Astrocyte (in vitro differentiated cells and primary cell): Measurements from ENCODE around the gene ZNF773. TPM values are rescaled to one million over a fixed set of nuclear protein-coding genes. Genes with fewer than 3 reads are reported as not detected.

Experiments
- DNase-seq: peaks from one replicate; pipeline ENCODE4 v3.0.0-alpha.2; 2010; ENCODE audit warnings: low read depth
- FAIRE-seq: peaks from 2 replicates; lab custom pipeline; 2011; peaks lifted over from hg19 to GRCh38; lab: Jason Lieb, UNC
- H2AFZ ChIP-seq: 2 replicates; pipeline ENCODE4 v1.6.0; 2012; ENCODE audit warnings: low read depth, low read length, inconsistent platforms
- H3K27ac ChIP-seq: 2 replicates; pipeline ENCODE4 v1.5.1; 2011; ENCODE audit warnings: low read depth, low read length, inconsistent platforms
- H3K27me3 ChIP-seq: 2 replicates; pipeline ENCODE4 v1.6.0; 2011; ENCODE audit warnings: low read length, inconsistent platforms; ENCODE audit not compliant: insufficient read depth
- H3K36me3 ChIP-seq: 2 replicates; pipeline ENCODE4 v1.5.1; 2011; ENCODE audit warnings: low read length, inconsistent platforms; ENCODE audit not compliant: insufficient read depth
- H3K4me1 ChIP-seq: 2 replicates; pipeline ENCODE4 v1.5.1; 2011; ENCODE audit warnings: low read length, inconsistent platforms; ENCODE audit not compliant: insufficient read depth
- H3K4me2 ChIP-seq: 2 replicates; pipeline ENCODE4 v1.6.0; 2012; ENCODE audit warnings: low read length, inconsistent platforms
- H3K4me3 ChIP-seq: 2 replicates; pipeline ENCODE4 v1.5.1; 2011; ENCODE audit warnings: low read depth, mild to moderate bottlenecking, low read length, inconsistent platforms; ENCODE audit not compliant: insufficient read depth
- H3K79me2 ChIP-seq: 2 replicates; pipeline ENCODE4 v1.6.0; 2012; ENCODE audit warnings: mild to moderate bottlenecking, low read length, inconsistent platforms; ENCODE audit not compliant: insufficient read depth
- H3K9ac ChIP-seq: 2 replicates; pipeline ENCODE4 v1.6.0; 2012; ENCODE audit warnings: mild to moderate bottlenecking, low read length, inconsistent platforms
- H3K9me3 ChIP-seq: 2 replicates; pipeline ENCODE4 v1.5.1; 2012; ENCODE audit warnings: low read depth, mild to moderate bottlenecking, low read length, inconsistent platforms; ENCODE audit not compliant: insufficient read depth
- H4K20me1 ChIP-seq: 2 replicates; pipeline ENCODE4 v1.6.0; 2012; ENCODE audit warnings: low read length, inconsistent platforms; ENCODE audit not compliant: insufficient read depth
- H3K27ac Mint-ChIP-seq: one replicate; pipeline ENCODE4 v1.8.0; 2021; ENCODE audit warnings: mild to moderate bottlenecking, mixed read lengths; ENCODE audit not compliant: unreplicated experiment
- H3K27me3 Mint-ChIP-seq: one replicate; pipeline ENCODE4 v1.8.0; 2021; ENCODE audit warnings: low read depth, mixed read lengths; ENCODE audit not compliant: unreplicated experiment
- H3K36me3 Mint-ChIP-seq: one replicate; pipeline ENCODE4 v1.8.0; 2021; ENCODE audit warnings: low read depth, mixed read lengths; ENCODE audit not compliant: unreplicated experiment
- H3K4me1 Mint-ChIP-seq: one replicate; pipeline ENCODE4 v1.8.0; 2021; ENCODE audit warnings: low read depth, mixed read lengths; ENCODE audit not compliant: unreplicated experiment
- H3K4me3 Mint-ChIP-seq: one replicate; pipeline ENCODE4 v1.8.0; 2021; ENCODE audit warnings: mild to moderate bottlenecking, moderate library complexity, mixed read lengths; ENCODE audit not compliant: unreplicated experiment
- H3K9me3 Mint-ChIP-seq: one replicate; pipeline ENCODE4 v1.8.0; 2021; ENCODE audit warnings: mild to moderate bottlenecking, mixed read lengths; ENCODE audit not compliant: unreplicated experiment
- CTCF ChIP-seq: IDR thresholded peaks from 2 replicates; pipeline ENCODE4 v1.5.1; 2011; ENCODE audit warnings: low read depth, mild to moderate bottlenecking, inconsistent platforms, low read length, moderate library complexity; ENCODE audit not compliant: insufficient read depth
- EZH2 ChIP-seq: IDR thresholded peaks from 2 replicates; pipeline ENCODE4 v1.6.1; 2012; ENCODE audit warnings: mild to moderate bottlenecking, low read length, inconsistent platforms; ENCODE audit not compliant: insufficient read depth
- total RNA-seq: library from RNA; stranded (reverse); gene quantifications from 2 replicates; pipeline ENCODE4 v1.2.1, GENCODE V29; 2021

Gene ZNF773
- total RNA-seq, 1 donor from 2014 or later, result 11.4 TPM

GRCh38 chr19:57466489-57466888, 33.2 kb upstream of the ZNF773 start:
- no peak overlapping the region for H3K4me3 Mint-ChIP-seq

GRCh38 chr19:57473646-57474045, 26.1 kb upstream of the ZNF773 start:
- TF ChIP-seq EZH2, result no peak
- TF ChIP-seq CTCF, result no peak
- no peaks in the 10 kb centered on the region for H3K27me3 Mint-ChIP-seq
- no peak overlapping the region for H3K27ac Mint-ChIP-seq
- H3K4me1 ChIP-seq, result peaks cover 4% of the 10 kb centered on the region
- no peaks in the 10 kb centered on the region for H3K27me3 ChIP-seq
- H3K4me2 ChIP-seq, result no peak overlapping the region
- H2AFZ ChIP-seq, result no peak overlapping the region
- H3K4me3 Mint-ChIP-seq, result no peak overlapping the region
- H3K4me3 ChIP-seq, result no peak overlapping the region
- DNase-seq (peak; percentile 15), FAIRE-seq (no peak)
- peaks cover 25% of the 10 kb centered on the region for H3K79me2 ChIP-seq
- no peak overlapping the region for H3K27ac ChIP-seq
- H3K9me3 ChIP-seq, result peaks cover 59% of the 10 kb centered on the region
- H3K9ac ChIP-seq, result no peak overlapping the region
- H3K36me3 Mint-ChIP-seq, result peaks cover 72% of the 10 kb centered on the region
- H4K20me1 ChIP-seq, result no peaks in the 10 kb centered on the region
- H3K4me1 Mint-ChIP-seq, result peaks cover 9% of the 10 kb centered on the region
- peaks cover 80% of the 10 kb centered on the region for H3K9me3 Mint-ChIP-seq
- H3K36me3 ChIP-seq, result peaks cover 21% of the 10 kb centered on the region

More at GRCh38 chr19:57466489-57466888, 33.2 kb upstream of the ZNF773 start:
- no peaks in the 10 kb centered on the region for H3K36me3 ChIP-seq
- H3K4me1 ChIP-seq, result no peaks in the 10 kb centered on the region
- H3K4me3 ChIP-seq, result no peak overlapping the region
- no peaks in the 10 kb centered on the region for H3K79me2 ChIP-seq
- H3K27me3 ChIP-seq, result no peaks in the 10 kb centered on the region
- H3K27ac Mint-ChIP-seq, result no peak overlapping the region
- no peak overlapping the region for H2AFZ ChIP-seq
- TF ChIP-seq CTCF (no peak), EZH2 (no peak)
- H3K4me2 ChIP-seq, result no peak overlapping the region
- H3K9me3 Mint-ChIP-seq, result peaks cover 37% of the 10 kb centered on the region
- H3K9ac ChIP-seq, result no peak overlapping the region
- FAIRE-seq (no peak), DNase-seq (no peak)
- peaks cover 39% of the 10 kb centered on the region for H3K36me3 Mint-ChIP-seq
- H3K4me1 Mint-ChIP-seq, result no peaks in the 10 kb centered on the region
- H4K20me1 ChIP-seq, result no peaks in the 10 kb centered on the region
- peaks cover 22% of the 10 kb centered on the region for H3K9me3 ChIP-seq
- H3K27me3 Mint-ChIP-seq, result no peaks in the 10 kb centered on the region
- no peak overlapping the region for H3K27ac ChIP-seq

GRCh38 chr19:57477191-57478008, 22.3 kb upstream of the ZNF773 start, which contains the start of gene ZNF772:
TSS of gene ZNF772 (minus strand) at chr19:57477566. CDS start at chr19:57477309, 257 bp downstream.
- peak within 1 kb of the TSS; percentile 92 for H3K4me3 ChIP-seq
- H3K9me3 ChIP-seq, result peaks cover 45% of the 10 kb centered on the region
- FAIRE-seq (peak; percentile 90), DNase-seq (peak; percentile 91)
- peak; percentile 53 for TF ChIP-seq CTCF
- no peak for TF ChIP-seq EZH2
- H3K36me3 ChIP-seq, result peaks cover 21% of the 10 kb centered on the region
- Mint-ChIP-seq H3K36me3 (peaks cover 46% of the 10 kb centered on the region), H3K27me3 (peaks cover 2% of the 10 kb centered on the region), H3K27ac (peak within 1 kb of the TSS; percentile 50), H3K4me3 (peak within 1 kb of the TSS; percentile 94), H3K9me3 (peaks cover 57% of the 10 kb centered on the region), H3K4me1 (peaks cover 9% of the 10 kb centered on the region)
- peak within 1 kb of the TSS; percentile 100 for H2AFZ ChIP-seq
- H4K20me1 ChIP-seq, result no peaks in the 10 kb centered on the region
- H3K9ac ChIP-seq, result peak within 1 kb of the TSS; percentile 76
- H3K27me3 ChIP-seq, result no peaks in the 10 kb centered on the region
- peak within 1 kb of the TSS; percentile 86 for H3K4me2 ChIP-seq
- H3K4me1 ChIP-seq, result peaks cover 4% of the 10 kb centered on the region
- peaks cover 25% of the 10 kb centered on the region for H3K79me2 ChIP-seq
- H3K27ac ChIP-seq, result peak within 1 kb of the TSS; percentile 21
